A549 (cell line): ENCODE data around the gene AKNAD1.

Experiments used
- CTCF ChIP-seq: fragments of >200 bp; sonication (Bioruptor Twin); formaldehyde crosslinking; IDR thresholded peaks from 3 replicates; pipeline ENCODE4 v1.5.1; 2016
- EP300 ChIP-seq, 2 experiments: fragments of >200 bp; sonication (Bioruptor Twin); formaldehyde crosslinking; IDR thresholded peaks; 2 replicates in 1 of 2; 3 replicates in 1 of 2; pipeline ENCODE4 v1.6.1; 2016 to 2017
- FOSL2 ChIP-seq, 2 experiments: fragments of 450-650 bp in 1 of 2; fragments of >200 bp in 1 of 2; sonication (Bioruptor Twin) in 1 of 2; formaldehyde crosslinking; IDR thresholded peaks; 2 replicates each; pipeline versions ENCODE4 v1.5.0 to v1.6.1; 2016 to 2020; ENCODE audit warnings: mild to moderate bottlenecking in 1 of 2, moderate library complexity in 1 of 2
- JUN ChIP-seq, 2 experiments: fragments of >200 bp; sonication (Bioruptor Twin); formaldehyde crosslinking; IDR thresholded peaks; 2 replicates in 1 of 2; 3 replicates in 1 of 2; pipeline ENCODE4 v1.6.1; 2016 to 2017
- NFE2L2 ChIP-seq: fragments of 150-350 bp; conservative IDR thresholded peaks from 2 replicates; pipeline ENCODE4 v1.6.1; 2014; ENCODE audit warnings: low read length
- RAD21 ChIP-seq, 2 experiments: fragments of >200 bp in 1 of 2; sonication (Bioruptor Twin) in 1 of 2; formaldehyde crosslinking in 1 of 2; IDR thresholded peaks in 1 of 2; conservative IDR thresholded peaks in 1 of 2; 2 replicates in 1 of 2; 3 replicates in 1 of 2; pipeline ENCODE4 v1.6.1; 2012 to 2018; ENCODE audit warnings: inconsistent platforms in 1 of 2
- RCOR1 ChIP-seq: fragments of 150-350 bp; IDR thresholded peaks from 2 replicates; pipeline ENCODE4 v1.6.1; 2014; ENCODE audit warnings: antibody characterized with exemption, low read length, low read depth
- REST ChIP-seq: fragments of 200-600 bp; sonication (generic); IDR thresholded peaks from 2 replicates; pipeline ENCODE4 v1.6.1; 2016; ENCODE audit warnings: antibody characterized with exemption, mild to moderate bottlenecking, moderate library complexity
- ZFP36 ChIP-seq: fragments of 450-650 bp; IDR thresholded peaks from 2 replicates; pipeline ENCODE4 v1.6.1; 2014; ENCODE audit warnings: borderline replicate concordance; ENCODE audit not compliant: partially characterized antibody

- TF ChIP-seq CTCF (no peak), REST (no peak), NFE2L2 (no peak), RCOR1 (no peak), EP300 (IDR thresholded peaks at IDR 0.05) (no peak), RAD21 (conservative IDR thresholded peaks at IDR 0.05 in 1 of 2, IDR thresholded peaks at IDR 0.05 in 1 of 2) (no peak), ZFP36 (no peak), FOSL2 (IDR thresholded peaks at IDR 0.05) (no peak), FOSL2 (CRISPR knock-in tag; IDR thresholded peaks at IDR 0.05) (no peak), JUN (IDR thresholded peaks at IDR 0.05) (no peak)
Observed at GRCh38 chr1:108893141-108893530, 36.2 kb upstream of the AKNAD1 start.
